Measurements from ENCODE around the gene BRF1.

BRF1 gene

DNA sequence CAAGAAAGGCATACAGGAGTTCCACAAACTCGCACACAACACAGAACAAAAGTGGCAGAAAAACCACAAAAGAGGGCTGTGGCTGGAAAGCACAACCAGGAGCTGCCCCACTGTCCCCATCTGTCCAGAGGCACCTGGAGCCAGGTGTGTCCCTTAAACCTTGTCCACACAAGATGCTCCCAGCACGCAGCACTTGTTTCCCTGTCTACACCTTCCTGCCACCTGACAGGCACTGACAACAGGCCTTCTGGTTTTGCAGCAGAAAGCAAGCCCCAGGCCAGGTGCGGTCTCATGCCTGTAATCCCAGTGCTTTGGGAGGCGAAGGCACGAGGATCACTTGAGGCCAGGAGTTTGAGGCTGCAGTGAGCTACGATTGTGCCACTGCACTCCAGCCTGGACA, 48.9 kb downstream of the BRF1 start:
- TF ChIP-seq, protein P1, sequence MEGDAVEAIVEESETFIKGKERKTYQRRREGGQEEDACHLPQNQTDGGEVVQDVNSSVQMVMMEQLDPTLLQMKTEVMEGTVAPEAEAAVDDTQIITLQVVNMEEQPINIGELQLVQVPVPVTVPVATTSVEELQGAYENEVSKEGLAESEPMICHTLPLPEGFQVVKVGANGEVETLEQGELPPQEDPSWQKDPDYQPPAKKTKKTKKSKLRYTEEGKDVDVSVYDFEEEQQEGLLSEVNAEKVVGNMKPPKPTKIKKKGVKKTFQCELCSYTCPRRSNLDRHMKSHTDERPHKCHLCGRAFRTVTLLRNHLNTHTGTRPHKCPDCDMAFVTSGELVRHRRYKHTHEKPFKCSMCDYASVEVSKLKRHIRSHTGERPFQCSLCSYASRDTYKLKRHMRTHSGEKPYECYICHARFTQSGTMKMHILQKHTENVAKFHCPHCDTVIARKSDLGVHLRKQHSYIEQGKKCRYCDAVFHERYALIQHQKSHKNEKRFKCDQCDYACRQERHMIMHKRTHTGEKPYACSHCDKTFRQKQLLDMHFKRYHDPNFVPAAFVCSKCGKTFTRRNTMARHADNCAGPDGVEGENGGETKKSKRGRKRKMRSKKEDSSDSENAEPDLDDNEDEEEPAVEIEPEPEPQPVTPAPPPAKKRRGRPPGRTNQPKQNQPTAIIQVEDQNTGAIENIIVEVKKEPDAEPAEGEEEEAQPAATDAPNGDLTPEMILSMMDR (IDR thresholded peaks at IDR 0.05; ENCODE audit: low read depth, low read length), result no peak
- no peak for DNase-seq (ENCODE audit: low read depth in 2 of 2)
- no peak overlapping the region for H3K4me3 ChIP-seq (replicated peaks in 1 of 2; ENCODE audit: low read depth in 2 of 2, low read length in 2 of 2)

DNA sequence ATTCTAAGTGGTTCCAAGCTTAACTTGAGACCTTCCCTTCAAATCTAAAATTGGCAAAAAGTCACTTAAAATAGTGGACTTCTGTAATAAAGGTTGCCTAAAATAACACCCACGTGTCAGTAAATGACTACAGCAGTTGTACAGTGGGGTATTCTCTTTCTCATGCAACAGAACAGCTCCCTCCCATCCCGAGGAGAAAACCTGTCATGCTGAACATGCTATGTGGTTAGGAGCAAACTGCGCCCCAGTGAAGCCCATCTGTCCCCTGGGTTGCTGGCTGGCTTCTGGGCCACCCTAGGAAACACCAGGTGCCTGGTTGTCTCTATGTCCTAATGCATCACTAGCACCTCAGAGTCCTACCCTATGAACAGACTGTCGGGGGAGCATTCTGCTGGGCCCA, 49.8 kb downstream of the BRF1 start:
- no peak for DNase-seq (ENCODE audit: low read depth in 2 of 2)
- TF ChIP-seq, protein P1 (IDR thresholded peaks at IDR 0.05; ENCODE audit: low read depth, low read length), result no peak
- no peak overlapping the region for H3K4me3 ChIP-seq (replicated peaks in 1 of 2; ENCODE audit: low read depth in 2 of 2, low read length in 2 of 2)

DNA sequence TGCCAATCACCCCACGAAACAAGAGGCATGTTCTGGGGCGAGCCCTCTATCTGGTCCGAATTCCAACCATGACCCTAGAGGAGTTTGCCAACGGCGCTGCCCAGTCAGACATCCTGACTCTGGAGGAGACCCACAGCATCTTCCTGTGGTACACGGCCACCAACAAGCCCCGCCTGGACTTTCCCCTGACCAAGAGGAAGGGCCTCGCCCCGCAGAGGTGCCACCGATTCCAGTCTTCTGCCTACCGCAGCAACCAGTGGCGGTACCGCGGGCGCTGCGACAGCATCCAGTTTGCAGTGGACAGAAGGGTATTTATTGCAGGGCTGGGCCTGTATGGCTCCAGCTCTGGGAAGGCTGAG, 50.8 kb downstream of the BRF1 start:
- DNase-seq (ENCODE audit: low read depth in 2 of 2), result no peak
- H3K4me3 ChIP-seq (replicated peaks in 1 of 2; ENCODE audit: low read depth in 2 of 2, low read length in 2 of 2), result no peak overlapping the region
- TF ChIP-seq, protein P1 (IDR thresholded peaks at IDR 0.05; ENCODE audit: low read depth, low read length), result no peak

DNA sequence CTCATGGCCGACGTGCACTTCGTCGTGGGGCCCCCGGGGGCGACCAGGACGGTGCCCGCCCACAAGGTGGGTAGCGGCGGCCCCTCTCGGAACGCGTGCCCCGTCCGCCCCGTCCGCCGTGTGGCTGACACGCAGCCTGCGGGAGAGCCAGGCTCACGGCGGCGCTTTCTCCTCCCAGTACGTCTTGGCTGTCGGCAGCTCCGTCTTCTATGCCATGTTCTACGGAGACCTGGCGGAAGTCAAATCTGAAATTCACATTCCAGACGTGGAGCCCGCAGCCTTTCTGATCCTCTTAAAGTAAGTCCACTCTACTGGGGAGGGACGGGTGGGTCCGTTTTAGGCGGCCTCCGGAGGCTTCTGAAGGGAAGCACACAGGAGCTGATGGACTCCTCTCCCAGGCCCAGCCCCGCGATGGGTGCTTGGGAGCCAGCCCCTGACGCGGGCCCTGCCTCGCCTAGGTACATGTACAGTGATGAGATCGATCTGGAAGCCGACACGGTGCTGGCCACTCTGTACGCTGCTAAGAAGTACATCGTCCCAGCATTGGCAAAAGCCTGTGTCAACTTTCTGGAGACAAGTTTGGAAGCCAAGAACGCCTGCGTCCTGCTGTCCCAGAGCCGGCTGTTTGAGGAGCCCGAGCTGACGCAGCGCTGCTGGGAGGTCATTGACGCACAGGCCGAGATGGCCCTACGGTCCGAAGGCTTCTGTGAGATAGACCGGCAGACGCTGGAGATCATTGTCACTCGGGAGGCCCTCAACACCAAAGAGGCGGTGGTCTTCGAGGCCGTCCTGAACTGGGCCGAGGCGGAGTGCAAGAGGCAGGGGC, 51.4 kb downstream of the BRF1 start:
- DNase-seq (ENCODE audit: low read depth in 2 of 2), result peak; percentile 34 to 43

DNA sequence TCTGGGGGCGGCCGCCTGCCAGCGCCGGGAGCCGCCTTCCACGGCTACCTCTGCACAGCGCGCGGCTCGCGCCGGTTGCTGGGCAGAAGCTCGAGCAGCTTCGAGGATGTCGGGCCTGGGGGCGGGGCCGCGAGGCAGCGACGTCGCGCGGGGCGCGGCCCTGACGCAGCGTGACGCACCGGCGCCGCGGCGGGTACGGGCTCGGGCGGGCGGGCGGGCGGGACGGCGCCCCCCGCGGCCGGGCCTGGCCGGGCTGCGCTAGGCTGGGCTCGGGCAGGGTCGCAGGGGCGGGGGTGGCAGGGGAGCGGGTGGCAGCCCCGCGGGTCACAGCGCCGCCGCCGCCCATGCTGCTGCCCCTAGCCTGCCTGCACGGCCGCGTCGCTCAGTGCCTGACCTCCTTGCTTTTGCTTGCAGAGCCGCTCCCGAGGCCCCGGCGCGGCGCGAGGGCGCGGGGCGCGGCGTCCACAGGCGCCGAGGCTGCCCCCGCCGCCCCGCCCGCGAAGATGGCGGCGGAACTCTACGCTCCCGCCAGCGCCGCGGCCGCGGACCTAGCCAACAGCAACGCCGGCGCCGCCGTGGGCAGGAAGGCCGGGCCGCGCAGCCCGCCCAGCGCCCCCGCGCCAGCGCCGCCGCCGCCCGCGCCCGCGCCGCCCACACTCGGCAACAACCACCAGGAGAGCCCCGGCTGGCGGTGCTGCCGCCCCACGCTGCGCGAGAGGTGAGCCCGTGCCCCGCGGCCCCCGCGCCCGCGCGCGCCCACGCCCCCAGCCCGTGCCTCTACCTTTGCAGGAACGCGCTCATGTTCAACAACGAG, 52.2 kb downstream of the BRF1 start, which contains the start of gene BTBD6:
BTBD6 (plus strand) TSS at position 166 of the 814 bp plus-strand sequence; CDS start at position 345, 179 bp downstream.
- peak within 1 kb of the TSS; percentile 52 to 62 for H3K4me3 ChIP-seq (replicated peaks in 1 of 2; ENCODE audit: low read depth in 2 of 2, low read length in 2 of 2)
- TF ChIP-seq, protein P1 (IDR thresholded peaks at IDR 0.05; ENCODE audit: low read depth, low read length), result no peak
- peak; percentile 77 to 89 for DNase-seq (ENCODE audit: low read depth in 2 of 2)

More for the DNA sequence above, 51.4 kb downstream of the BRF1 start:
- H3K4me3 ChIP-seq (replicated peaks in 1 of 2; ENCODE audit: low read depth in 2 of 2, low read length in 2 of 2), result peak overlapping the region; percentile 40 to 62
- TF ChIP-seq, protein P1 (IDR thresholded peaks at IDR 0.05; ENCODE audit: low read depth, low read length), result no peak

DNA sequence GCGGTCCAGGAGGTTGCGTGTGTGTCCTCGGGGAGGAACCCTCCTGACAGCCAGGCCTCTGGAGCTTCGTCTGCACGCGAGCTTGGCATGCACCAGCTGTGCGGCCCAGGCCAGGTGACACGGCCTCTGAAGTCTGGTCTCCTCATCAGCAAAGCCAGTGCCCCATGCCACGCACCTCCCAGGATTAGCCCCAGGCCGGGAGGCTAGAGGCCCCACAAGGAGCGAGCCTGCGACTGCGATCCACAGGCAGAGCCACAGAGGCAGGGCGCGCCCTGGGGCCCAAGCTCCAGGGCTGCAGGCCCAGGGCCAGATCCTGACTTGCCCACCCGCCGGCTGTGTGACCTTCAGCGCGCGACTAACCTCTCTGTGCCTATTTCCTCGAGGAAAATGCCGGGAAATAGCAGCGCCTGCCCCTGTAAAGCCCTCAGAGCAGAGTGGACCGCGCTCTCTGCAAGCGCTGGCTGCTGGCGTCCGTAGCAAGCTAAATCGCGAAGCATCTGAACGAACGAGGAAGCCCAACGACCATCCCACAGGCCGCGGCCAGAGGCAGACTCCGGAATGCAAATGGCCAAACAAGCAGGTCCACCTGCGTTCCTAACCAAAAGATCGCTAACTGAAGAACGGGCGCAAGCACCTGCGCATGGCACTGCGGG, 53.0 kb downstream of the BRF1 start:
- TF ChIP-seq, protein P1 (IDR thresholded peaks at IDR 0.05; ENCODE audit: low read depth, low read length), result no peak
- DNase-seq (ENCODE audit: low read depth in 2 of 2), result no peak
- peak overlapping the region; percentile 52 to 59 for H3K4me3 ChIP-seq (replicated peaks in 1 of 2; ENCODE audit: low read depth in 2 of 2, low read length in 2 of 2)
